CD4-positive, CD25-positive, alpha-beta regulatory T cell (primary cell): Measurements from ENCODE around the gene NGB. TPM values are rescaled to one million over a fixed set of nuclear protein-coding genes. Genes with fewer than 3 reads are reported as not detected.

Source experiments
- ATAC-seq, 2 donors: fragments of 150-1000 bp; cut with Tn5 transposase; one replicate each; pipeline ENCODE4 v1.10.0; 2021; ENCODE audit warnings: low read depth in 2 of 2, moderate number of reproducible peaks in 2 of 2, moderate library complexity in 1 of 2
- DNase-seq, 3 donors: peaks; one replicate each; pipeline versions ENCODE4 v3.0.0 to v3.0.0-alpha.2; 2012 to 2022; ENCODE audit warnings: mixed read lengths in 1 of 3
- H3K27ac ChIP-seq: one replicate; pipeline ENCODE4 v1.7.0; 2013; ENCODE audit warnings: mild to moderate bottlenecking, low read length; ENCODE audit not compliant: insufficient read depth, poor library complexity, severe bottlenecking
- H3K27me3 ChIP-seq: one replicate; pipeline ENCODE4 v1.7.0; 2013; ENCODE audit warnings: low read length; ENCODE audit not compliant: control insufficient read depth, insufficient read depth
- H3K36me3 ChIP-seq: one replicate; pipeline ENCODE4 v1.7.0; 2013; ENCODE audit warnings: mild to moderate bottlenecking, low read length, moderate library complexity; ENCODE audit not compliant: control insufficient read depth, insufficient read depth
- H3K4me1 ChIP-seq: 2 replicates; pipeline ENCODE4 v1.7.0; 2013; ENCODE audit warnings: mild to moderate bottlenecking, low read length; ENCODE audit not compliant: insufficient read depth, control insufficient read depth, poor library complexity, severe bottlenecking
- H3K4me3 ChIP-seq: one replicate; pipeline ENCODE4 v1.7.0; 2013; ENCODE audit warnings: low read depth, mild to moderate bottlenecking, low read length, moderate library complexity
- H3K9me3 ChIP-seq, 2 experiments: 1 replicate in 1 of 2; 2 replicates in 1 of 2; pipeline ENCODE4 v1.7.0; 2013; ENCODE audit warnings: low read length in 2 of 2, mild to moderate bottlenecking in 1 of 2, moderate library complexity in 1 of 2; ENCODE audit not compliant: control insufficient read depth in 2 of 2
- H3K27ac Mint-ChIP-seq, 3 donors: one replicate each; pipeline ENCODE4 v1.8.0; 2020 to 2022; ENCODE audit warnings: mild to moderate bottlenecking in 3 of 3, mixed read lengths in 3 of 3, moderate library complexity in 2 of 3
- H3K27me3 Mint-ChIP-seq: one replicate; pipeline ENCODE4 v1.8.0; 2022; ENCODE audit warnings: mild to moderate bottlenecking, mixed read lengths
- H3K36me3 Mint-ChIP-seq: one replicate; pipeline ENCODE4 v1.8.0; 2020; ENCODE audit warnings: mixed read lengths
- H3K4me1 Mint-ChIP-seq, 4 donors: one replicate each; pipeline ENCODE4 v1.8.0; 2020 to 2022; ENCODE audit warnings: mixed read lengths in 4 of 4, mild to moderate bottlenecking in 1 of 4
- H3K4me3 Mint-ChIP-seq, 4 donors: one replicate each; pipeline ENCODE4 v1.8.0; 2020 to 2022; ENCODE audit warnings: mild to moderate bottlenecking in 4 of 4, mixed read lengths in 4 of 4, moderate library complexity in 3 of 4
- H3K9me3 Mint-ChIP-seq, 7 donors: one replicate each; pipeline ENCODE4 v1.8.0; 2020 to 2022; ENCODE audit warnings: mixed read lengths in 7 of 7, mild to moderate bottlenecking in 3 of 7, moderate library complexity in 2 of 7
- polyA plus RNA-seq, 4 donors: library from polyadenylated mRNA; unstranded; fragments of 300-500 nt; fragmentation: Illumina TruSeq; gene quantifications; one replicate each; pipeline ENCODE4 v1.2.3, GENCODE V29; 2021
- total RNA-seq: library from RNA; stranded (reverse); gene quantifications from one replicate; pipeline ENCODE4 v1.2.3, GENCODE V29; 2022

Gene NGB
- total and polyA plus RNA-seq, 5 donors from 2014 or later, result not detected

GRCh38 chr14:77314539-77315457, 43.8 kb upstream of the NGB start:
- ATAC-seq (no peak), DNase-seq (no peak)
- H3K27ac Mint-ChIP-seq, result peak overlapping the region in 1 of 3 donors; percentile 38
- no peaks in the 10 kb centered on the region for H3K9me3 ChIP-seq
- peaks cover under 1 to 7% (median 5%) of the 10 kb centered on the region in 4 donors for H3K4me1 Mint-ChIP-seq
- no peak overlapping the region for H3K4me3 Mint-ChIP-seq
- H3K4me3 ChIP-seq, result no peak overlapping the region
- no peak overlapping the region for H3K27ac ChIP-seq
- H3K4me1 ChIP-seq, result peaks cover 2% of the 10 kb centered on the region
- no peaks in the 10 kb centered on the region for H3K36me3 ChIP-seq
- no peaks in the 10 kb centered on the region for H3K27me3 ChIP-seq
- no peaks in the 10 kb centered on the region for H3K9me3 Mint-ChIP-seq
- H3K27me3 Mint-ChIP-seq, result no peaks in the 10 kb centered on the region
- peaks cover 3% of the 10 kb centered on the region for H3K36me3 Mint-ChIP-seq

- no peaks in the 10 kb centered on the region for H3K36me3 ChIP-seq
- no peak overlapping the region for H3K27ac ChIP-seq
- H3K27me3 ChIP-seq, result no peaks in the 10 kb centered on the region
- Mint-ChIP-seq H3K36me3 (peaks cover 3% of the 10 kb centered on the region), H3K9me3 (no peaks in the 10 kb centered on the region), H3K27me3 (no peaks in the 10 kb centered on the region), H3K4me3 (no peak overlapping the region), H3K27ac (no peak overlapping the region), H3K4me1 (peaks cover 0 to 7% (median 4%) of the 10 kb centered on the region in 4 donors)
- DNase-seq (no peak), ATAC-seq (no peak)
- H3K9me3 ChIP-seq, result no peaks in the 10 kb centered on the region
- H3K4me3 ChIP-seq, result no peak overlapping the region
- H3K4me1 ChIP-seq, result no peaks in the 10 kb centered on the region
Observed at GRCh38 chr14:77314043-77314442, 43.0 kb upstream of the NGB start.

- DNase-seq (no peak), ATAC-seq (no peak)
- no peaks in the 10 kb centered on the region for H3K9me3 ChIP-seq
- no peak overlapping the region for H3K4me3 Mint-ChIP-seq
- H3K4me1 Mint-ChIP-seq, result peaks cover 0 to 7% (median 4%) of the 10 kb centered on the region in 4 donors
- no peak overlapping the region for H3K27ac ChIP-seq
- no peak overlapping the region for H3K27ac Mint-ChIP-seq
- no peaks in the 10 kb centered on the region for H3K27me3 Mint-ChIP-seq
- H3K9me3 Mint-ChIP-seq, result no peaks in the 10 kb centered on the region
- no peaks in the 10 kb centered on the region for H3K27me3 ChIP-seq
- H3K36me3 Mint-ChIP-seq, result peaks cover 8% of the 10 kb centered on the region
- no peaks in the 10 kb centered on the region for H3K36me3 ChIP-seq
- H3K4me1 ChIP-seq, result no peaks in the 10 kb centered on the region
- no peak overlapping the region for H3K4me3 ChIP-seq
Observed at GRCh38 chr14:77313371-77313770, 42.4 kb upstream of the NGB start.

- peaks cover 8% of the 10 kb centered on the region for H3K36me3 Mint-ChIP-seq
- no peaks in the 10 kb centered on the region for H3K9me3 ChIP-seq
- H3K4me1 Mint-ChIP-seq, result peaks cover 0 to 6% (median 4%) of the 10 kb centered on the region in 4 donors
- no peak overlapping the region for H3K27ac Mint-ChIP-seq
- H3K4me3 ChIP-seq, result no peak overlapping the region
- no peaks in the 10 kb centered on the region for H3K27me3 Mint-ChIP-seq
- no peak overlapping the region for H3K4me3 Mint-ChIP-seq
- no peak for ATAC-seq
- no peaks in the 10 kb centered on the region for H3K36me3 ChIP-seq
- H3K27ac ChIP-seq, result no peak overlapping the region
- H3K9me3 Mint-ChIP-seq, result no peaks in the 10 kb centered on the region
- DNase-seq, result no peak
- H3K4me1 ChIP-seq, result no peaks in the 10 kb centered on the region
- no peaks in the 10 kb centered on the region for H3K27me3 ChIP-seq
Observed at GRCh38 chr14:77311217-77311616, 40.2 kb upstream of the NGB start.

- no peaks in the 10 kb centered on the region for H3K36me3 ChIP-seq
- H3K27ac Mint-ChIP-seq, result no peak overlapping the region
- no peak overlapping the region for H3K4me3 ChIP-seq
- H3K4me1 Mint-ChIP-seq, result no peaks in the 10 kb centered on the region
- H3K27me3 ChIP-seq, result no peaks in the 10 kb centered on the region
- no peak overlapping the region for H3K4me3 Mint-ChIP-seq
- H3K36me3 Mint-ChIP-seq, result peaks cover 8% of the 10 kb centered on the region
- no peaks in the 10 kb centered on the region for H3K4me1 ChIP-seq
- no peak for DNase-seq
- H3K9me3 Mint-ChIP-seq, result no peaks in the 10 kb centered on the region
- ATAC-seq, result no peak
- no peaks in the 10 kb centered on the region for H3K27me3 Mint-ChIP-seq
- no peak overlapping the region for H3K27ac ChIP-seq
- H3K9me3 ChIP-seq, result no peaks in the 10 kb centered on the region
Observed at GRCh38 chr14:77310026-77310425, 39.0 kb upstream of the NGB start.

- H3K36me3 Mint-ChIP-seq, result peaks cover 13% of the 10 kb centered on the region
- H3K36me3 ChIP-seq, result no peaks in the 10 kb centered on the region
- no peaks in the 10 kb centered on the region for H3K4me1 Mint-ChIP-seq
- H3K9me3 ChIP-seq, result no peaks in the 10 kb centered on the region
- no peak for ATAC-seq
- DNase-seq, result no peak
- no peak overlapping the region for H3K27ac ChIP-seq
- no peaks in the 10 kb centered on the region for H3K27me3 ChIP-seq
- H3K4me3 ChIP-seq, result no peak overlapping the region
- no peaks in the 10 kb centered on the region for H3K4me1 ChIP-seq
- H3K4me3 Mint-ChIP-seq, result no peak overlapping the region
- H3K27me3 Mint-ChIP-seq, result no peaks in the 10 kb centered on the region
- H3K27ac Mint-ChIP-seq, result no peak overlapping the region
- H3K9me3 Mint-ChIP-seq, result no peaks in the 10 kb centered on the region
Observed at GRCh38 chr14:77309131-77309530, 38.1 kb upstream of the NGB start.

- Histone ChIP-seq H3K9me3 (no peaks in the 10 kb centered on the region), H3K36me3 (no peaks in the 10 kb centered on the region), H3K27ac (no peak overlapping the region), H3K4me3 (no peak overlapping the region), H3K4me1 (no peaks in the 10 kb centered on the region), H3K27me3 (no peaks in the 10 kb centered on the region)
- Mint-ChIP-seq H3K4me1 (peaks cover 5 to 10% (median 7%) of the 10 kb centered on the region in 4 donors), H3K9me3 (no peaks in the 10 kb centered on the region), H3K27me3 (no peaks in the 10 kb centered on the region), H3K4me3 (no peak overlapping the region), H3K27ac (no peak overlapping the region), H3K36me3 (peaks cover 22% of the 10 kb centered on the region)
- ATAC-seq (no peak), DNase-seq (no peak)
Observed at GRCh38 chr14:77306851-77307496, 36.0 kb upstream of the NGB start.
